Psoas muscle (tissue), 8 donors: ENCODE data around the gene TTC9C. TPM values are rescaled to one million over a fixed set of nuclear protein-coding genes. Genes with fewer than 3 reads are reported as not detected.

ENCODE experiments used
- ATAC-seq, 4 donors: fragments of 200-7000 bp; cut with Tn5 transposase; one replicate each; pipeline ENCODE4 v1.9.1; 2020; ENCODE audit warnings: moderate library complexity in 3 of 4, mild to moderate bottlenecking in 2 of 4
- DNase-seq, 2 donors: peaks; one replicate each; pipeline ENCODE4 v3.0.0-alpha.2; 2020
- H3K27ac ChIP-seq: fragments of 200-600 bp; one replicate; pipeline ENCODE4 v1.8.0; 2022
- H3K27me3 ChIP-seq, 3 donors: fragments of 200-600 bp in 1 of 3; one replicate each; pipeline versions ENCODE4 v1.6.1 to v1.8.0; 2013 to 2022; ENCODE audit warnings: low read length in 2 of 3, mild to moderate bottlenecking in 2 of 3, moderate library complexity in 1 of 3; ENCODE audit not compliant: insufficient read depth in 3 of 3
- H3K36me3 ChIP-seq, 2 donors: fragments of 200-600 bp in 1 of 2; one replicate each; pipeline versions ENCODE4 v1.6.1 to v1.8.0; 2013 to 2022; ENCODE audit warnings: low read depth in 1 of 2, mild to moderate bottlenecking in 1 of 2, moderate library complexity in 1 of 2; ENCODE audit not compliant: insufficient read depth in 1 of 2
- H3K4me1 ChIP-seq: fragments of 200-600 bp; one replicate; pipeline ENCODE4 v1.8.0; 2022
- H3K4me3 ChIP-seq: fragments of 200-600 bp; one replicate; pipeline ENCODE4 v1.8.0; 2022; ENCODE audit warnings: mild to moderate bottlenecking
- H3K9me3 ChIP-seq: fragments of 200-600 bp; one replicate; pipeline ENCODE4 v1.8.0; 2022
- WGBS, 3 donors: extraction: QIAGEN DNeasy Blood & Tissue Kit; methylation state at CpG; one replicate each; pipeline versions ENCODE4 v1.1.6 to v1.1.7; 2013; 5-methylcytosine and 5-hydroxymethylcytosine counted together
- intact Hi-C, 2 donors: fragments of 100-400 bp; cut with DNase I; formaldehyde crosslinking; loops; one replicate each; pipeline versions ENCODE4 v1.11.0 to v1.14.2; 2022
- polyA plus RNA-seq, 3 donors: library from polyadenylated mRNA; stranded (reverse); fragments of 200-250 nt; gene quantifications; one replicate each; pipeline ENCODE4 v1.2.3, GENCODE V29; 2013
- total RNA-seq, 4 donors: library from RNA; stranded (reverse); fragmentation: NEBNext Ultra II Directional in 2 of 4; extraction: Animal tissue kit (Norgen Biotek cat#: 25700) in 2 of 4; gene quantifications; one replicate each; pipeline versions ENCODE4 v1.2.1 to v1.2.4, GENCODE V29; 2021 to 2023
- TF ChIP-seq, protein P1 (sequence below): fragments of 200-600 bp; IDR thresholded peaks from one replicate; pipeline ENCODE4 v1.8.0; 2022; ENCODE audit warnings: antibody characterized with exemption
- donor health status: healthy with polysubstance abuse.
- donor health status: DM: no; HTN: no; CAD: no; lungs with moderate emphysema.
- donor health status: Bipolar disorder and iron deficiency.
- donor health status: healthy.
- donor health status: DM: yes; HTN: yes; CAD: no.
- donor health status: DM: no; HTN: no; CAD: no.
- donor health status: DM: no; HTN: no; CAD: no.
- donor health status: DM: yes; HTN: yes; CAD: no.

TTC9C gene
- total and polyA plus RNA-seq, 7 donors: 14.8 to 30.4 (median 19.6) TPM

GRCh38 chr11:62770778-62771143, 42.5 kb downstream of the TTC9C start:
- Histone ChIP-seq H3K27me3 (no peaks in the 10 kb centered on the region), H3K4me3 (peak overlapping the region; percentile 86), H3K36me3 (peaks cover 10 to 38% of the 10 kb centered on the region in 2 donors), H3K9me3 (no peaks in the 10 kb centered on the region), H3K4me1 (peaks cover 27% of the 10 kb centered on the region), H3K27ac (peak overlapping the region; percentile 98)
- ATAC-seq (peak; percentile 4 to 35 (median 22)), DNase-seq (peak in 1 of 2 donors; percentile 63)
- intact Hi-C loops: no loop called here
- TF ChIP-seq, protein P1, sequence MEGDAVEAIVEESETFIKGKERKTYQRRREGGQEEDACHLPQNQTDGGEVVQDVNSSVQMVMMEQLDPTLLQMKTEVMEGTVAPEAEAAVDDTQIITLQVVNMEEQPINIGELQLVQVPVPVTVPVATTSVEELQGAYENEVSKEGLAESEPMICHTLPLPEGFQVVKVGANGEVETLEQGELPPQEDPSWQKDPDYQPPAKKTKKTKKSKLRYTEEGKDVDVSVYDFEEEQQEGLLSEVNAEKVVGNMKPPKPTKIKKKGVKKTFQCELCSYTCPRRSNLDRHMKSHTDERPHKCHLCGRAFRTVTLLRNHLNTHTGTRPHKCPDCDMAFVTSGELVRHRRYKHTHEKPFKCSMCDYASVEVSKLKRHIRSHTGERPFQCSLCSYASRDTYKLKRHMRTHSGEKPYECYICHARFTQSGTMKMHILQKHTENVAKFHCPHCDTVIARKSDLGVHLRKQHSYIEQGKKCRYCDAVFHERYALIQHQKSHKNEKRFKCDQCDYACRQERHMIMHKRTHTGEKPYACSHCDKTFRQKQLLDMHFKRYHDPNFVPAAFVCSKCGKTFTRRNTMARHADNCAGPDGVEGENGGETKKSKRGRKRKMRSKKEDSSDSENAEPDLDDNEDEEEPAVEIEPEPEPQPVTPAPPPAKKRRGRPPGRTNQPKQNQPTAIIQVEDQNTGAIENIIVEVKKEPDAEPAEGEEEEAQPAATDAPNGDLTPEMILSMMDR: no peak
- WGBS, 3 donors: 1% methylated on average over 18 of the region's 18 CpGs

DNA sequence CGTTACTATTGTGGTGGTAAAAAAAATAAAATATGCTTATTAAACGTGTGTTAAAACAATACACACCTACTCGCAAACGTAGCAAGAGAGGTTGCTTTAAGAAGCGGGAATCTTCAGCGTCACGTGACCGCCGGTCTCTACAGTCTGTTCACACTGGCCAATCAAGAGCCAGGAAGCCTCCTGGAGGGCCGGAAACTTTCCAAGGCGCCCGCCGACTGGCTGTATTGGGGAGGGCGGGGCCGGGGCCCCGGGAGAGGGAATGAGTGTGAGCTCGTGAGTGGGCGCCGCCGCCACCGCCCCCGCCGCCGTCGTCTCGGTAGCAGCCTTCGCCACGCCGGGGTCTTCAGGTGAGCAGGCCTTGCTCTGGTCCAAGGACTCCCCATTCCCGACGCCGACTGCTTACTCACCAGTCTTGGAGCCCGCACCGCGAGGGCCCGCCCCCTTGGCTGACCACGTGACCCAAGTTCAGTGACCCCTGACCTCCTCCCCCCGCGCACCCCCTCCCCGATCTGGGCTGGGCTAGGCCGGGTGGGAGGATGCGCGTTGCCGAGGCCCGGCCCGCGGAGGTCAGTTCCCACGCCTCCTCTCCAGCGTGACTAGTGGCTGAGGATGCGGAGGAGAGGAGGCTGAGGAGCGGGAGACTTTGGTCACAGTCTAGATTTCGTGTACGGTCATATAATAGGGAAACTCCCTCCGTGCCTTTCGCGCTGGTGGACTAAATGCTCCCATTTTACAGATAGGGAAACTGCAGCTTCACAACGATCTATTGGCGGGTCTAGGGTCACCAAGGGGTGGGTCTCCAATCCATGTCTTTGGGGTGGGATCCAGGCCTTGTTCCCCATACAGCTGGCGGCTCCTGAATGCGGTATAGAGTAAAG, 43.1 kb downstream of the TTC9C start, which contains the start of gene TAF6L:
Gene TAF6L, plus strand, starts transcription at position 253 of the 878 bp plus-strand sequence. CDS start 4,388 bp downstream, outside the sequence.
- H3K27me3 ChIP-seq: no peaks in the 10 kb centered on the region
- TF ChIP-seq, protein P1: no peak
- peak within 1 kb of the TSS; percentile 86 for H3K4me3 ChIP-seq
- 1 to 3% (median 2%) methylated on average over 46 to 60 of the region's 60 CpGs for WGBS, 3 donors
- DNase-seq (peak; percentile 98 to 99), ATAC-seq (peak; percentile 96 to 98 (median 96))
- H3K4me1 ChIP-seq: peaks cover 27% of the 10 kb centered on the region
- no peaks in the 10 kb centered on the region for H3K9me3 ChIP-seq
- H3K27ac ChIP-seq: peak within 1 kb of the TSS; percentile 98
- peaks cover 4 to 38% of the 10 kb centered on the region in 2 donors for H3K36me3 ChIP-seq
- intact Hi-C loops: no loop called here

GRCh38 chr11:62774407-62774806, 46.1 kb downstream of the TTC9C start:
- H3K27ac ChIP-seq: no peak overlapping the region
- 86 to 88% (median 87%) methylated on average over 6 of the region's 6 CpGs for WGBS, 3 donors
- H3K36me3 ChIP-seq: peaks cover 0 to 45% of the 10 kb centered on the region in 2 donors
- H3K4me3 ChIP-seq: no peak overlapping the region
- DNase-seq (no peak), ATAC-seq (no peak)
- peaks cover 24% of the 10 kb centered on the region for H3K4me1 ChIP-seq
- H3K9me3 ChIP-seq: no peaks in the 10 kb centered on the region
- TF ChIP-seq, protein P1: no peak
- no peaks in the 10 kb centered on the region for H3K27me3 ChIP-seq
- intact Hi-C loops: no loop called here

DNA sequence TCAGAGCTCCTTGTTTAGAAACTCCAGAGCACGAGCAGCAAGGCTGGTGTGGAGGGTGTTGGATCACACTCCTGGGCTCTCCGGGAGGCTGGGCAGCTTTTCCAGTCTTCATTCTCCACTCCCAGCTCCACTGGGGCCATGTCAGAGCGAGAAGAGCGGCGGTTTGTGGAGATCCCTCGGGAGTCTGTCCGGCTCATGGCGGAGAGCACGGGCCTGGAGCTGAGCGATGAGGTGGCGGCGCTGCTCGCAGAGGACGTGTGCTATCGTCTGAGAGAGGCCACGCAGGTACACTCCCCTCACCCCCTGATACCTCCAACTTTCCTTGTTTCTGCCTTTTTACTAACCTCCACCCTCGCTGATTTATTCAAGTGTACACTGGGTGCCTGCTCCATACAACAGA, 47.4 kb downstream of the TTC9C start:
- no peak overlapping the region for H3K4me3 ChIP-seq
- TF ChIP-seq, protein P1: no peak
- WGBS, 3 donors: 90 to 91% (median 90%) methylated on average over 17 of the region's 17 CpGs
- H3K9me3 ChIP-seq: no peaks in the 10 kb centered on the region
- no peaks in the 10 kb centered on the region for H3K27me3 ChIP-seq
- DNase-seq: no peak
- H3K4me1 ChIP-seq: peaks cover 11% of the 10 kb centered on the region
- peaks cover 0 to 57% of the 10 kb centered on the region in 2 donors for H3K36me3 ChIP-seq
- H3K27ac ChIP-seq: no peak overlapping the region
- ATAC-seq: no peak
- intact Hi-C loops: no loop called here
